ENCODE data around the gene C14orf180.

- no peak for TF ChIP-seq CTCF (IDR thresholded peaks at IDR 0.05)
- TF ChIP-seq POLR2A (IDR thresholded peaks at IDR 0.05): no peak
Measured at GRCh38 chr14:104532191-104532555, 47.4 kb upstream of the C14orf180 start.

Measured in adrenal gland (tissue), 5 donors.